ENCODE measurements around the gene CANX. TPM values are rescaled to one million over a fixed set of nuclear protein-coding genes. Genes with fewer than 3 reads are reported as not detected.

CANX gene
- total RNA-seq, 1 experiment from 2014 or later, result 766 TPM

DNA sequence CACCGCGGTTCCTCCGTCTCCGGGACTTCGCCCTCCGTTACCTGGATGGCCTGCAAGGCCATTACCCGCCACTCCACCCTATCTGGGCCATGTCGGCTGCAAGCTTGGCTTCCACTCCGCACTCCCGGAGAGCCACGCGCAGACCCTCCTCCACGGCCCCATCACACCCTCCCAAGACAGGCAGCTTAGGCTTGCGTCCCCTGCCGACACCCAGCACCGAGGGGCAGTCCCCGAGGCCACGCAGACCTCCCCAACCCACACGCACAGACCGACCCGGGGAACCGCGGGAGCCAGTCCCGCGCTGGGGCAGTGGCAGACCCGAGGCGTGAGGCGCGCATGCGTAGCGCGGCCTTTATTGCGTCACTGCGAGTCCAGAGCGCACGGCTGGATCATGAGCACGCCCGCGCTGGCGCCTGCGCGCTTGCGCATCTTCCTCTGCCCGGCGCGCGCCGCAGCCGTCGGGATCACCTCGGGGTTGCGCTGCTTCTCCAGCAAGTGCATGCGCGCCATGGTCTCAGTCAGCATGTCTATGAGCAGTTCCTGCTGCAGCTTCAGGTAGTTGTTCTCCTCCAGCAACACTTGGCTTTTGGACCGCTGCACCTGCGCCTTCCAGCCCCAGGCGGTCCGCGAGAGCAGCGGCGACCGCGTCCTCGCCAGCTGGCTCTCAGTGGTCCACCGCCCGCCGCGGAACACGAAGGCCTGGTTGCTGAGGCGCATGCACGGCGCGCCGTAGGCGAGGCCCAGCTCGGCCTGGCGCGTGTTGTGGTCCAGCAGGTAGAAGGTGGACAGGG, 20.3 kb upstream of the CANX start:
- Histone ChIP-seq H3K4me1 (ENCODE audit: control insufficient read depth in 1 of 2, insufficient read depth in 2 of 2, low read length in 2 of 2) (peaks cover 12 to 18% of the 10 kb centered on the region in 2 experiments), H4K20me1 (ENCODE audit: insufficient read depth) (no peaks in the 10 kb centered on the region), H3K4me3 (replicated peaks in 1 of 2; ENCODE audit: low read depth in 1 of 2, low read length in 2 of 2) (peak overlapping the region; percentile 92 to 98), H3K36me3 (ENCODE audit: control insufficient read depth in 1 of 2, insufficient read depth in 2 of 2, low read length in 2 of 2) (no peaks in the 10 kb centered on the region), H3K27me3 (ENCODE audit: insufficient read depth, low read length) (no peaks in the 10 kb centered on the region), H3K9me3 (ENCODE audit: control insufficient read depth in 1 of 2, insufficient read depth in 1 of 2, low read depth in 1 of 2, low read length in 2 of 2) (no peaks in the 10 kb centered on the region), H3K9me2 (ENCODE audit: insufficient read depth) (no peaks in the 10 kb centered on the region), H3K27ac (ENCODE audit: low read depth, low read length) (peak overlapping the region; percentile 83), H3K79me2 (ENCODE audit: insufficient read depth, low read length) (peaks cover 21% of the 10 kb centered on the region), H3K9ac (ENCODE audit: low read length) (peak overlapping the region; percentile 99), H2AFZ (ENCODE audit: low read depth, low read length, poor library complexity, severe bottlenecking) (no peak overlapping the region), H3K4me2 (ENCODE audit: low read length) (peak overlapping the region; percentile 94)
- TF ChIP-seq SIN3A (IDR thresholded peaks at IDR 0.05; ENCODE audit: low read depth), result no peak
- TF ChIP-seq YY1 (IDR thresholded peaks at IDR 0.05; ENCODE audit: extremely low read depth, insufficient replicate concordance, low read depth, low read length), result peak; percentile 23
- no peak for TF ChIP-seq EGR1 (IDR thresholded peaks at IDR 0.05; ENCODE audit: low read depth)
- TF ChIP-seq POLR2AphosphoS5 (IDR thresholded peaks at IDR 0.05; ENCODE audit: low read depth, low read length), result peak; percentile 99
- TF ChIP-seq RAD21 (IDR thresholded peaks at IDR 0.05; ENCODE audit: low read depth), result no peak
- TF ChIP-seq TCF7L2 (IDR thresholded peaks at IDR 0.05; ENCODE audit: borderline replicate concordance, extremely low read depth, insufficient read depth, insufficient read length), result peak; percentile 60
- no peak for TF ChIP-seq SP1 (IDR thresholded peaks at IDR 0.05; ENCODE audit: low read depth)
- peak; percentile 87; the same call in 1 of the 2 replicates for TF ChIP-seq ZFX (IDR thresholded peaks at IDR 0.05)
- no peak for TF ChIP-seq FOSL1 (IDR thresholded peaks at IDR 0.05; ENCODE audit: low read depth)
- TF ChIP-seq POLR2A (IDR thresholded peaks at IDR 0.05; ENCODE audit: borderline replicate concordance, extremely low read depth, insufficient read depth, insufficient read length), result peak; percentile 97
- intact Hi-C loops (cut with micrococcal nuclease), result loop anchor here (1.0 kb wide), 1 partner anchor 20 kb away; the partner anchor contains the start of gene CANX
- peak; percentile 92 for ATAC-seq
- ChIA-PET POLR2A (no interaction called here), CTCF (interaction anchor here (1.7 kb wide), 1 partner anchor 10 kb away, joined by 7 read pairs; no protein-coding TSS in a partner anchor), RAD21 (ENCODE audit: low non-redundant PET in 1 of 2, low total read pairs in 2 of 2, uncharacterized antibody in 2 of 2, unreplicated experiment in 2 of 2) (no interaction called here)
- BruUV-seq (replicated peaks), result no TSS peak
- DNase-seq (ENCODE audit: low read depth, low spot score), result peak; percentile 88

Data from HCT116 (cell line).